Epithelial cell of esophagus (primary cell): ENCODE data around the gene PGM2.

ENCODE experiments used
- DNase-seq: peaks from one replicate; pipeline ENCODE4 v3.0.0; 2010; ENCODE audit warnings: low read depth
- H3K4me3 ChIP-seq: 2 replicates; pipeline ENCODE4 v1.5.1; 2011; ENCODE audit warnings: mild to moderate bottlenecking, low read length, control low read depth
- CTCF ChIP-seq: IDR thresholded peaks from 2 replicates; pipeline ENCODE4 v1.5.1; 2011; ENCODE audit warnings: low read depth, mild to moderate bottlenecking, low read length, control low read depth, inconsistent platforms; ENCODE audit not compliant: insufficient read depth; ENCODE audit errors: missing control alignments

The PGM2 gene

GRCh38 chr4:37889849-37890800, 63.6 kb downstream of the PGM2 start:
- H3K4me3 ChIP-seq: peak overlapping the region; percentile 44
- TF ChIP-seq CTCF: no peak
- DNase-seq: peak; percentile 10

DNA sequence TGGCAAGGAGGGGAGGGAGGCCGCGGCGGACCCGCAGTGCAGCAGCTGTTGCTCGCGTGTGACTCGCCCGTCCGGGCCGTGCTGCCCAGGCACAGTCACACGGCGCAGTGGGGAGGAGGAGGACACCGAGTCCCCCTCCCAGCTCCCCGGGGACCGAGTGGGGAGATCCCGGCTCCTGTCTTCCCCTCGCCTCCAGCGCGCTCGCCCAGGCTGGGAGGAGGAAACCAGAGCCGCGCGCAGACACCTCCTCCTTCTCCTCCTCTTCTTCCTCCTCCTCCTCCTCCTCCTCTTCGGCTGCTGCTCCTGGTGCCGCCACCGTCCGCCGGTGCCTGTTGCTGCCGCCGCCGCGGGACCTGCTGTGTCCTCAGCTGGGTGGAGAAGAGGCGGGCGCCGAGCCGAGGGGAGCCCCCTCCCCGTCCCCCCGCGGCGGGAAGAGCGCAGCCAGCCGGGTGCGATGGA, 64.3 kb downstream of the PGM2 start, which contains the start of gene TBC1D1:
TBC1D1 (plus strand) TSS at position 284 of the 459 bp plus-strand sequence. CDS start 11,012 bp downstream, outside the sequence.
- peak within 1 kb of the TSS; percentile 44 for H3K4me3 ChIP-seq
- TF ChIP-seq CTCF: no peak
- DNase-seq: peak; percentile 10

DNA sequence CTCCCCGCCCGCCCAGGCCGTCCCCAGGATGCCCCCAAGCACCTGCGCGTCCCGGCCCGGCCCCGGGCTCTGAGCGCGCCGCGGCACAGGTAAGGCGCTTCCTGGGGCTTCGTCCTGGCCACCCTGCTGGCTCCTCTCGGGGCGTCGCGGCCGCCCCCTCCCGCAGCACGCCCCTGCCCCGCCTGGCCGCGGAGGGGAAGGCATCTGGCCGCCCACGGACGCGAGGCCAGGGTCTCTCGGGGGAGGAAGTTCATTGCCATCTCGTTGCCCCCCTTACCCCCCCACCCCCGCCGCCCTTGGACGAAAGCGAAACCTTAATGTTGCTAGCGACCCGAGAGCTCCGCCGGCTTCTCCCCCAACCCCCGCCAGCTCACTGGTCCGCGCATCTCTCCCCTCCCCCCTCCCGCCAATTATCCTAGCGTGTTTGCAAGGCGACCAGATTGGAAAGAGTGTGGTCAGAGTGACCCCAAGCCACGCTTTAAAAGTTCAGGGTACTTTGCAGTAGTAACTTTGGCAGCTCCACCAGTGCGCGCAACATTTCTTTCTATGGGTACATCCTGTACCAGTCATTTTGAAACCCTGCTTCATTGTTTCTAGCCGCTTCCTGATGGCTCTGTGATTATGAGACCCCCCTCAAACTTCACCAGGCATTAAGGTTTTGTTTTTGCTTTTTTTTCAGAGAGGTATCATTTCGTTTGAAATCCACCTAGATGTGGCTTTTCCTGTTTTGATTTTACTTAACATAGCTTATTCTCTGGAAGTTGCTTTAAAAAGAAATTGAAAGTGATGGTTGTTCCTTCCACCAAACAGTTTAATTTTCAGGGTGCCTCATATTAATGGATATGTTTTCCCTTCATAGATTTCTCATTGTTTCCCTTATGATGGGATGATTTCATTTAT, 65.0 kb downstream of the PGM2 start:
- TF ChIP-seq CTCF: no peak
- peak; percentile 6 for DNase-seq
- peak overlapping the region; percentile 44 for H3K4me3 ChIP-seq

DNA sequence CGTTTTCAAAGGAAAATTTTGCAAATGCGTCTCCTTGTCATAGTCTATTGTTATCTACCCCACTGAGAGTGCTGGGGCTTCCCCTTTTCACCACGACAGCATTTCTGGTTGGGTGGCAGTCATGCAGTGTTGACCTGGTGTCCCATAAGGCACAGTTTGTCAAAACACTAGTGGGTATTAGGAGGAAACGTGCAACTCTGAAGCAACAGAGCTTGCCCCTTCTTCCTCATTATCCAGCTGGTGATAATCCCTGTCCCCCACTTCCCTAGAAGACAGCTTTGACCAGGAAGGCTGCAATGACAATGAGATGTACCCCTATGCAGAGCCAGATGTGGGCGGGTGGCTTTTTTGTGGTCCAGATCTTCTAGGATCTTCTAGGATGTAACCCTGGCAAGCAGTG, 66.2 kb downstream of the PGM2 start:
- no peak overlapping the region for H3K4me3 ChIP-seq
- no peak for DNase-seq
- TF ChIP-seq CTCF: no peak

GRCh38 chr4:37893164-37893563, 66.7 kb downstream of the PGM2 start:
- H3K4me3 ChIP-seq: no peak overlapping the region
- TF ChIP-seq CTCF: no peak

DNA sequence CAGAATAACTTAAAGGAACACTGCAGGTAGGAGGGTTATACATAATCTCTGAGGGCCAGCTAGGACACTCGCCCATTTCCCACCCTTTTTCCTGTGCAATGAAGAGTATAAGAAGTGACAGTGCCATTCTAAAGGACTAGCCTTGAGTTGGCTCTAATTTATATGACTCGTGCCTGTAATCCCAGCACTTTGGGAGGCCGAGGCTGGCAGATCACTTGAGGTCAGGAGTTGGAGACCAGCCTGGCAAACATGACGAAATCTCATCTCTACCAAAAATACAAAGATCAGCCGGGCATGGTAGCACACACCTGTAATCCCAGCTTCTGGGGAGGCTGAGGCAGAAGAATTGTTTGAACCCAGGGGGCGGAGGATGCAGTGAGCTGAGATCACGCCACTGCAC, 68.8 kb downstream of the PGM2 start:
- no peak for DNase-seq
- no peak for TF ChIP-seq CTCF
- H3K4me3 ChIP-seq: no peak overlapping the region

More at GRCh38 chr4:37893164-37893563, 66.7 kb downstream of the PGM2 start:
- DNase-seq: no peak
